ENCODE measurements around the gene SSBP2.
"Not testable (repeated sequence)": the region's sequence is repeated elsewhere in the genome, so short reads cannot be mapped to it uniquely, and the experiment has no call there.

SSBP2 gene

DNA sequence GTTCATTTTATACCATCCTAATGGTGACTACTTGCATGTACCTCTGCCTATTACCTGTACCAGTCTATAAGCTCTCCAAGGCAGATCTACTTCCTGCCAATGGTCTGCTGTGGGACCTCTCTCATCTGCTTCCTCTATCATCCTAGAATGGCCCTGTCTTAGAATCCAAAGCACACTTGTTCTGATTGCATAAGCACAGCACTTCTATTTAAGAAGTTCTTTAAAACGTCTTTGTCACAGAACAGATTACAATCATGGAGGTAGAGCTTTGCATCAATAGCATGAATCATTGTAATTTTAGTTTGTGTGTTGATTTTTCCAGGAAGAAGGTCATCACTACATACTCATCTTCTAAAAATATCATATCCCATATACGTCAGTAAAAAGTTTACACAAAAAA, 225.2 kb downstream of the SSBP2 start:
- DNase-seq: no peak

DNA sequence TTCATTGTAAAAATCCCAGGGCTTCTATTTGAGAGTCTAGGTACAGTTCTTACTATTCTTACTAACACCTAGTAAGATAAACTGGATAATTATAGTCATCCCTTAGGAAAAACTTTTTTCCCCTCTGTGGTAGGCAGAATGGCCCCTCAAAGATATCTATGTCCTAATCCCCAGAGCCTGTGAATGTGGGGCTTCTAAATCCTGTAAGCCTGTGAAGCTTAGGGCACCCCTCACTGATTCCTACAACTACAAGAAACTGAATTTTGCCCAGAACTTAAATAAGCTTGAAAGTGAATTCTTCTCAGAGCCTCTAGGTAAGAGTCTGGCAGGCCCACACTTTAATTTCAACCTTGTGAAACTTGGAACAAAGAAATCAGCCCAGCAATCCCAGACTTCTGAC, 226.9 kb downstream of the SSBP2 start:
- DNase-seq: no peak

DNA sequence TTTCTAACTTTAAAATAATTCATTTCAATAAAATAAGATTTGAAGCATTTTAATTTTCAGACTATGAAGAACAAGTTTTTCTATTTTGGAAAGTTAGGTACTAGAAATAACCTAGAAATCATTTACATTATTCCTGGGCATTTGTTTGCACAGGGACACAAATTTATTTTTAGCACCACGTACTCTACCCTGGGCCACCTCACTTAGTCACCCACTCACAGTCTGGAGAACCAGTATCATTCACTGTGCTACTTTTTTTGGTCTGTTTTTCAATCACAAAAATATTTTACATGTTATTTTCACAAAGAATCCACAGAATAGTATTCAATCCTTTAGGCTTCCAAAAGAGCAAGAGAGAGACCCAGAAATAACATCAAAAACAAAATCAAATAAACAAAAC, 228.3 kb downstream of the SSBP2 start:
- DNase-seq: no peak

DNA sequence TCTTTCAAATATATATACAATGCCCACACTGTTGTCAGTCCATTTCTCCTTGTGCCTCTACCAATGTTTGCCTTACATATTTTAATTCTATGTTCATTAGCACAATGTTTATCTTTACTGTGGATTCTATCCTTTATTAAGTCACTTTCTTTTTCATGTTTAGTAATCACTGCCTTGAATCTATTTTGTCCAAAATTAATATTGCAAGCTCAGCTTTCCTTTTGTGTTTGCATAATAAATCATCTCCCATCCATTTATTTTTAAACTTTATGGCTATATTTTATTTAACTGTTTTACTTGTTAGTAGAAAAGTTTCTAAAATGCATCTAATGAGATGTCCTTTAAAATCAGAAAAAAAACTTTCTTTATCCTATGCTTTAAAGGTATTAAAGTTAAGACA, 230.1 kb downstream of the SSBP2 start:
- DNase-seq: no peak

DNA sequence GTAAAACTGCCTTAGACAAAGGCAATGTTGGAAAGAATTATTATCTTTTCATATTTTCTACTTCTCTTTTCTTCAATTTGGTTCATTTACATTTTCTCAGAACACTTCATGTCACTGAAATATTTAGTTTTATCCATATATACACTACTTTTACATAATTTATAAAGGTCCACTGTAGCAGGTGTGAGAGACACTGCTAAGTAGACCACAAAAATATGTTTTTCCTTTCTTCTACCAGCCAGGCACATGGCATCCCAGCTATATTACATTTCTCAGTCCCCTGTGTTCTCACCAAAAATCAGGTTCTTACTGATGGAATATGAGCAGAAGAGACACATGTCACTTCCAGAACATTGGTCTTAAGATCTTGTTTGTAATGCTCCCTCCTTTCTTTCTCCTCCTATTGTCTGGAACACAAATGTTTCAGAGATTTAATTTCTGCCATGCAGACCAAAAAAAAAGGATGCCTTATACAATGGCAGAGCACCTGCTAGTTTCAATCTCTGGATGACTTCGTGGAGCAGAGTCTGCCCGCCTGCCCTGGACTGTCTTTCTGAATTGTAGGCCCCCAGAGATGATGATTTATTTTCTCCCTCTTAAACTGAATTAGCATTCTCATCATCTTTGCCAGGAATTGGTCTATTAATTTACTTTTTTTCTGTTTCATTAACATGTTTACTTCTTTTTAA, 231.5 kb downstream of the SSBP2 start:
- DNase-seq: no peak

DNA sequence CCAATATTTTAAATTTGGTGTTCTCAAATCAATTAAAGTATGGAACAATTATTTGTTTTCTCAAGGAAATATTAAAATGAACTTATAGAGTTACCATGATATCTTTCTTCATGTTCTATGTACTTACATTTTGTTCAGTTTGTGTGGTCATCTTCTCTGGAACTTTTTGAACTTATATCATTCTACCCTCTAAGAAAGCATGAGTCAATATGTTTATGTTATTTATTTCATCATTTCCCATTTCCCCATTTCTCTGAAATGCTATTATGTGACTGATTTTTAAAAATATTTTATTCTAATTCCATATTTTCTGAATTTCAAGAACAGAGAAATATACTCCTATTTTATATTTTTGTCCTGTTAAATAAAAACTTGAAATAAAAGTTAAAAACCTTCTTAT, 233.4 kb downstream of the SSBP2 start:
- DNase-seq: no peak

DNA sequence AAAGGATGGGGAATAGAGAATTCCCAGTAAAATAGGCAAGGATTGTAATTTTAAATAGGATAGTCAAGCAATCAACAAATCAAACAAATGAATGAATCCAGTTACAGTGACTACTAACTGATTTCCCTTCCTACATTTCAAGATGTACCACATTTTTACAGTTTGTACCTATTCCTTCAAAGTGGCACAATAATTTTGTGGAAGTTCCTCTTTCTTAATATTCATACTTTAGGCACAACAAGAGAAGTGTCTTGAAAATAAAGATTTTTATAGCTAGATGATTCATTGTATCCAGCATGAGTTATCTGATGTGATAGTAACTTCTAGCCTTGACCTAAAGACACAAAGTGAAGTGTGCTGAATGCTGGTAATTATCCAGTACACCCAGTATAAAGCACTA, 234.8 kb downstream of the SSBP2 start:
- no peak for DNase-seq

DNA sequence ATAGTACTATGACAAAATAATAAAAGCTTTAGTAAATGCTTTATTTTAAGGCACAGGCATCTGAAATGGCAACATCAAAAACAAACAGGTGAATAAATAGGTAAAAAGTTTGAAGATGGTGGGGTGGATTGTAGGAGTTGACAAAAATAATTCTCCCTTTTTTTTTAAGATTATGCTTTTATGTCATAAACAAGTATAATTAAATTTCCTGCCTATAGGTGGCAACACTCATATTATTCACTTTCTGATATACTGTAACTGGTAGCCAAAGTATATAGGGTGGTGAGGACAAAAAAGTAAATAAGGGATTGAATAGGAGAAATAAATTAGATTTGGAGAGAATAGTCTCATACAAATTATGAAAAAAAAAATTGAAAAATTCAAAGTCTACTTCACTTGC, 236.9 kb downstream of the SSBP2 start:
- DNase-seq: no peak

DNA sequence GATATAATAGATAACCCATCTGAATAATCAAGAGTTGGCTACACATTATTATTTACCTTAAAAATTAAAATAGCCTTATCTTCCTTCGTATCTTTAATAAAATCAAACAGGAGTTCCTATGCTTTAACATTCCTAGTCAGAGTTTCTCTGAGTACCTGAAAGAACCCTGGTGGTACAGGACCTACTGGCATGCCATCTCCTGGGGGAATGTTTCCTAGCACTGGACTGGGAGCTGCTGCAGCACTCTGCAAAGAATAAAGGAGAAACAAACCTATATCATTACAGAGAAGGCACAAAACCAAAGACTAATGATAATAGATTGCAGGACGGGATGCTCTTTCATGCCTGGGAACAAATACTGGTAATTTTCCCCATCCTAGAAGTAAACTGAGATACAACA, 237.4 kb downstream of the SSBP2 start:
- no peak for DNase-seq

DNA sequence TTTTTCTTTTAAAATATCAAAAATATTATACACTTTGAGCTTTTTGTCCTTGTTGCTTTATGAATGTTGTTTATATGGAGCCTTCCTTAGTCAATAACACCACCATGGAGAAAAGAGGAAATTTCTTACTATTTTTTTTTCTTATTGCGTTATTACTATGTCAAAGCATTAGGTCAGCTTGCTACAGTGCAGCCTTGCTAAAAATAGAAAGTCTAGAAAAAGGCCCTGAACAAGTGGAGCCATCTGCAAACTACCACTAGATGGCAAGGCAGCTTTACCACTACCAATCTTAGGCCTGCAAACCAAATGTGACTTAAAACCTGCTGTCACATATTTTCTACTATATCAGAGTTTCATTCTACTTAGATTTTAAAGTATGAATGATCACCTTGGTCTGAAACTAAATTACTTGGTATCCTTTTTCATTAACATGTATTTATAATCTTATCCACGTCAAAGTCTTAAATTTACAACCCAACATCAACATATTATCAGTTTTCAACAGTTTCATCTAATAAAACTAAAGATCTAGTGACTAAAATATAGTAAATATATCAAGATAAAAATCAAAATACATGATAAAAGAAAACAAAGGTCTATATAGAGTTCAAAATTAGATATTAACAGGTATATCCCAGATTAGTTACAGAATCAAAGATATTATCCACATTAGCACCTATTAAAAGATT, 243.9 kb downstream of the SSBP2 start:
- peak; percentile 13 for DNase-seq

DNA sequence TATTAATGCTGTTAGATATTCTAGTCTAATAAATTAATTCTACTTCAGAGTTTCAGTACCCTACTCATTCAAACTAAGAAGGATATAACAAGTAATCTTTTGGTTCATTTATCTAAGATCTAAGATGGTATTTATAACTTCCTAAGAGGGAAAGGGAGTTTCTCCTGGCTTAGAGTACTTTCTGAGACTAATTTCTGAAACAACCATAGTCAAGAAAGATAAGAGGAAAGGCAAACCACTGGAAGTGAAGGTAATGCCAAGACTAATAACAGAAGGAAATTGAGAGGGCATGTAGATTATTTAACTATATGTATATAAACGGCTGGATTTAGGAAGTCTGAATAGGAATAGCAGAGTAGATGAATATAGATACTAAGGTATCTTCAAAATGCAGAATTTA, 244.5 kb downstream of the SSBP2 start:
- no peak for DNase-seq

DNA sequence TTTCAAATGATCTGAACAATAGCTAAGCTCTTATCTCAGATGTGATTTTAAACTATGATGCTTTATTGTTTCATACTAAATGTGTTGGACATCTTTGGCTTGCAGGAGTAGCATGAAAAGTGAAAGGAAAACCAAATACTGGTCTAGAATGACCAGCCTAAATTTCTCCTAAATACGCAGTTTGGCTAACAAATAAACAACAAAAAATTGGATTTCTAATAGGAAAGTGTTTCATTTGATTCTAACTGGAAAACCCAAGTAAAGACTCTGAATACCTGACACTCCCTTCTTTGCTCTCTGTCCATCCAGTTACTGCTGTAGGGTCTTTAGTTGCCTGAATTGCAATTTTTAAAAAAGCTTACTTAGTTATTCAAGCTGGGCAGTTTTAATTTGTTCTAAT, 245.2 kb downstream of the SSBP2 start:
- DNase-seq: no peak

DNA sequence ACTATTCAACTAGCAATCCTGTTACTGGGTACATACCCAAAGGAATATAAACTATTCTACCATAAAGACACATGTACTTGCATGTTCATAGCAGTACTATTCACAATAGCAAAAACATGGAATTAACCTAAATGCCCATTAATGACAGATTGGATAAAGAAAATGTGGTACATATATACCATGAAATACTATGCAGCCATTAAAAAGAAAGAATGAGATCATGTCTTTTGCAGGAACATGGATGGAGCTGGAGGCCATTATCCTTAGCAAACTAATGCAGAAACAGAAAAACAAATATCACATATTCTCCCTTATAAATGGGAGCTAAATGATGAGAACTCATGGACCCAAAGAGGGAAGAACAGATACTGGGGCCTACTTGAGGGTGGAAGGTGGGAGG, 247.3 kb downstream of the SSBP2 start:
- DNase-seq: not testable (repeated sequence)

DNA sequence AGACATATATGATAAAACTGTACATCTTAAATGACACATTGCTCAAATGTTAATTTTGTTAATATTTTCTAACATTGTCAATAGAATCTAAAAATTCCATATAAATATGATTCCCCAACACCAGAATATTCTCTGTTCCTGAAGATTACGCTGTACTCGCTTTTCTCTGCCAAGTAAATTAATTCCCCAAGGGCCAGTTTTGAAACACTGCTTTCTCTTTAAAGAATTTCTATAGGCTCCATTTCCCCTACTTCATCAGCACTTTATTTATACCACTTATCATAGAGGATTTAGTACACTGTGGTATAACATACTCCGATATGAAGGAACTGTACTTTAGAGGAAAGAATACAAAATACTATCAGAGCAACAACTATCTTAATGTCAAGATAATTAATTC, 255.6 kb downstream of the SSBP2 start:
- no peak for DNase-seq

DNA sequence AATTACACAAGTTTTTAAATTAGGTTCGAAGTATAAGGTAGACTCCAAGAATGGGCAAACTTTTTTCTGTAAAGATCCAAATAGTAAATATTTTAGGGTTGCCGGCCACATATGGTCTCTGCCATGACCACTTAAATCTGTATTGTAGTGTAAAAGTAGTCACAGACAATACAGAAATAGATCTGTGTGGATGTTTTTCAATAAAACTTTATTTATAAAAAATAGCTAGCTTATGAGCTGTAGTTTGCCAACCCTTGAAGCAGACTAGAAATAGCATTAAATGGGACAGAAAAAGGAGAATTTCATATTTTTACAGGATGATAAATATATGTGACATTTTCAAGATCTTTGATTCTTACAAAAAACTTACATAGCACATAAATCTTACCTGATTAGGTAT, 262.0 kb downstream of the SSBP2 start:
- no peak for DNase-seq

DNA sequence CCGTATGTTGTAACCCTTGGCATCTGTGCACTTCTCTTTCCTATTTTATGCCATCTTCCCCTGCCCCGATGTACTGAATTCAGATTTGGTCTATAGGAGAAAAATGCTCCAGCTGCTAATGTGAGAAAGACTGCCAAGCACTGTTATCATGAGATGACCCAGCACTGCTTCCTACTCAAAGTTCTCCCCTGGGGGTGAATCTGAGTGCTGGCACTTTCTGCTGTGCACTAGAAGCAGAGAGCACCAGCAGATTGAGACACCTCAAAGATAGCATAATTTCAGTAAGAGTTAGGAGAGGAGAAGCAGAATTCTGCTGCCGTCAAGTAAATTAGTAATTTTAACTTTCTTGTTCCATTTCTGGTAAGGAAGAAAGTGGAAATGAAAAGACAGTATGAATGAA, 264.2 kb downstream of the SSBP2 start:
- DNase-seq: no peak

DNA sequence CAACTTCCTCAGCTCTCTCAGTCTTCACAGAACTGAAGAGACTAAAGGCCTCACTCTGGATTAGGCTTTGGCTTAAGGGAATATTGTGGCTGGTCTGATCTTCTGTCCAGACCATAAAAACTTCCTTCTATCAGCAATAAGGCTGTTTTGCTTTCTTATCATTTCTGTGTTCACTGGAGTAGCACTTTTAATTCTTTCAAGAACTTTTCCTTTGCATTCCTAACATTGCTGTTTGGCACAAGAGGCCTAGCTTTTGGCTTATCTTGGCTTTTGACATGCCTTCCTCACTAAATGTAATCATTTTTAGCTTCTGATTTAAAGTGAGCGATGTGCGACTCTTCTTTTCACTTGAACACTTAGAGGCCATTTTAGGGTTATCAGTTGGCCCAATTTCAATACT, 268.3 kb downstream of the SSBP2 start:
- DNase-seq: no peak

DNA sequence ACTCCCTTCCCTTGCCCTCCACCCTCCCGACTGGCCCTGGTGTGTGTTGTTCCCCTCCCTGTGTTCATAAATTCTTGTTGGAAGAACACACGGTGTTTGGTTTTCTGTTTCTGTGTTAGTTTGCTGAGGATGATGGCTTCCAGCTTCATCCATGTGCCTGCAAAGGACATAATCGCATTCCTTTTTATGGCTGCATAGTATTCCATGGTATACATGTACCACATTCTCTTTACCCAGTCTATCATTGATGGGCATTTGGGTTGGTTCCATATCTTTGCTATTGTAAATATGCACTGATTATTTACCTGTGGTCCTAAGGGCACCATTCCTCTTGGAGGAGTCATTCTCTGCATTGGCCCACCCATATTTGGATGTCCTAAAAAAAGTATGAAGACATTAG, 277.5 kb downstream of the SSBP2 start:
- DNase-seq: not testable (repeated sequence)

DNA sequence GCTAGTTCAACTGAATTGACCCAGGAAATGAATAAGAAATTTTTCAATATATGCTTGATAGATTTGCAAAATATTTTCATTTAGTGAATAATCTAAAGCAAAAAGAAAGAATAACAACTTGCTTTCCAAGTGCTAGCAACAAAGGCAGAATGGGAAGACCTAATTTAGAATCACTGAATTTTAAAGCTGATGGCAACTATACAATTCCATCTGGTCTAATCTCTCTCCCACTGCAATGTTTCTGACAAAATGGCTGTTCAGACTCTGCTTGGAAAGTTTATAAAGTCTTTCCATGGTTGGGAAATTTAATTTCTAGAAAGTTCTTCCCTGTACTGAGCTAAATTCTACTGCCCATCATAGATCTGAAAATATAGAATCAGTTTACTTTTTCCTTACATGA, 281.2 kb downstream of the SSBP2 start:
- no peak for DNase-seq

DNA sequence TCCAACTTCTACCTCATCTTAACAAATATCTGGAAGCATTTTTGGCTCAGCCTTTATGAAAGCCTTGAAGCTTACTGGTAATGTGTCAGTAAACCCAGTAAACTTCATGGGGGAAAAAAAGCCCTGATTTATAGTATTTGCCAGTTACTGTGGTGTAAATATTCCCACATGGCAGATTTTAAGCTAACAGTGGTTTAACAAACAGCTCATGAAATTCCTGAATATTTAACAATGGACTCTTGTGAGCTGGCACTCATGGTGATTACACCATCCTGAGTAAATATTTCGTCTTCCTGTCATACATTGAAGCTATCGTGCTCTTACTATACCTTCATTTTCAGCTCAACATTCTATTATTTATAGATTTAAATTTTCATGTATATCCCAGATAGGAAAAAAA, 300.0 kb downstream of the SSBP2 start:
- DNase-seq: no peak

DNA sequence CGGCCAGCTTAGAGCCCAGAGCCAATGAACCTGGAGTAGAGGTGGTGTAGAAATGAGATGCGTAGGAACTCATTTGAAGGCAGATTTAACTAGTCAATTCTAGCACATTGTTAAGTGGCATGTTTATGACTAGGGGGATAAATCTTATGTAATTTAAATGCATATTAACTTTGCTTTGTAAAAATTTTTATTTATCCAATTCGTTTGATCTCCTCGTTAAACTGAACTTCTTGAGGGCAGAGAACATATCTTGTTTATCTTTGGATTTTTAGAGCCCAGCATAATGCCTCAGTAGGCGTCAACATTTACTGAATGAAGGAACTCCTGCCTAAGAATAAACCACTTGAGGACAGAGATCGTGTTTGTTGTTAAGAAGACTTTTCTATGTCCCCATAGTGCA, 315.9 kb downstream of the SSBP2 start:
- DNase-seq: no peak

DNA sequence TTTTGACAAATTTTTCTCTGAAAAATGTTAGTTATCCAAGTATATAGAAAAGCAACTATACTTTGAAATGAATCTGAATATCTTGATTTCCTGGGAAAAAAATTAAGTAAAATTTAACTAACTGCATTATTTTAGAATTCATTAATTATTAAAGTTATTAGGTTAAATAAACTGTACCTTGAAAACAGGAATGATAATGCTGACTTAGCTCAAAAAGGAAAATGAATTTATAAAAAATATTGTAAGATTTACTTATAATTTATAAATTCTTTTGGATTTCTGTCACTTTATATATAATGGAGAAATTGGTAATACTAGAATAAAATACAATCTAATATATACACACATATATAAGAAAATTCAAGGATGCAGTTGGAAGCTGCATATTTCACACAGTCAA, 320.9 kb downstream of the SSBP2 start:
- DNase-seq: no peak

DNA sequence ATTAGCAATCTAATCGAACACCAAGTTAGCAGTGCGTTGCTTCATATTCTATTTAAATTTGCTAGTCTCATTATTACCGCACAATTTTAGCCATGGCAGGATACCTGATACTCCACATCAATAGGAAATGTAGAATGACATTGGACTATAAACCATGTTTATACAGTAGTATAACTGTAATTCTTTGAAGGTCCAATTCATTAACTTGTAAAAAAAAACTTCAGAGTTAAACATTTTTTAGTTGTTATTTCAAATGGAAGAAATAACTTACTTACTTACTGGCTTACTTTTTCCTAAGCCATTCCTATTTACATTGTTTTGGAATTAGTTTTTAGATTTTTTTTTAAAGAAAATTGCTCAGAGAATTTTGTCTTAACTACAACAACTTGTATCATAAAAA, 321.5 kb downstream of the SSBP2 start:
- DNase-seq: no peak

DNA sequence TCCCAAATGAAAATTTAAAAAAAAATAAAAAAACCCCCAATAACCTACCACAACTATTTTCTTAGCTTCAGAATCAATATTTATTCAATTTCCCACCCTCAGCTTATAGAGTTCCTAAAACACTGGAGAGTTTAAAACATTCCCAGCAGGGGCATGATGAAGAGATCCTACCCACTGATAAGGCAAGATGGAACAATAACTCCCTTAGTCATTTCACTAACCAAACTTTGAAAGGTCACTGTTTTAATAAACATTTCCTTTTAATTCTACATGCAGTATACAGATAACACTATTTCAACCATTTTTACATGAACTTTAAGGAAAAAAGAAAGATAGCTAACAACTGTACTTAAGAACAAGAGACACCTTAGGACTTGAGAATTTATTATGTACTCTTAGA, 322.0 kb downstream of the SSBP2 start:
- DNase-seq: no peak

DNA sequence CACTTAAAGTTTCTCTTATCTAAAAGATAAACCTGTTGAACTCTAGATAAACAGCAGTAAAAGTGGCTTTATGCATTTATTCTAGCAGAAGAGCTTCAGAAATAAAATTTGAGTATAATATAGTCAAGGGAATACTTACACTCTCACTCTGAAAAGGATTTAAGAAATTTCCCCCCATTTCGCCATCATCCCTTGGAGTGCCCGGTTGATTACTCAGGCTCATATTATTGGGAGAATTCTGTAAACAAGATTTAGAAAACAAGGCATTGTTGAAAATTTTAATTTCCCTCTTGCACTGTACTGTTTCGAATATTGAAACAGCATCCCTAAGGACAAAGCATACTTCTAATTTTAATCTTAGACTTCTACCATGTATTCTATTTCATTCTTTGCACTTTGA, 322.5 kb downstream of the SSBP2 start:
- no peak for DNase-seq
